ENCODE results near the gene SHISA5.

- TF ChIP-seq E2F4 (IDR thresholded peaks at IDR 0.05; ENCODE audit: low read depth, low read length) (no peak), CTCF (IDR thresholded peaks at IDR 0.05 in 2 of 3, conservative IDR thresholded peaks at IDR 0.05 in 1 of 3; ENCODE audit: control insufficient read depth in 2 of 3, extremely low read depth in 1 of 3, insufficient read depth in 1 of 3, low read depth in 3 of 3, low read length in 3 of 3) (no peak), CEBPZ (IDR thresholded peaks at IDR 0.05; ENCODE audit: low read depth, low read length) (no peak), MTA3 (IDR thresholded peaks at IDR 0.05; ENCODE audit: borderline replicate concordance, low read length) (no peak), EP300 (IDR thresholded peaks at IDR 0.05; ENCODE audit: borderline replicate concordance in 1 of 2, control insufficient read depth in 1 of 2, low read depth in 2 of 2, low read length in 2 of 2) (no peak)
Measured at GRCh38 chr3:48418140-48418539, 85.8 kb downstream of the SHISA5 start.
